Measurements from ENCODE around the gene TRERF1. TPM values are rescaled to one million over a fixed set of nuclear protein-coding genes. Genes with fewer than 3 reads are reported as not detected.

Gene TRERF1
- total RNA-seq, 2 donors from 2014 or later = 3.5 to 3.8 TPM

- no peak overlapping the region for H3K9ac ChIP-seq (ENCODE audit: low read depth in 2 of 2, low read length in 2 of 2)
- no peaks in the 10 kb centered on the region for H3K27me3 ChIP-seq
- no peaks in the 10 kb centered on the region for H3K9me3 ChIP-seq
- DNase-seq = no peak
- no peak for TF ChIP-seq CTCF (IDR thresholded peaks at IDR 0.05)
- intact Hi-C loops (cut with DNase I) = no loop called here
- no peaks in the 10 kb centered on the region for H3K4me1 ChIP-seq
- peak overlapping the region; percentile 28 for H3K27ac ChIP-seq
- H3K36me3 ChIP-seq = no peaks in the 10 kb centered on the region
- no peak overlapping the region for H3K4me3 ChIP-seq
These were observed 159.6 kb downstream of the TRERF1 start for GRCh38 chr6:42292004-42292740.

GRCh38 chr6:42287756-42288155 lies 164.0 kb downstream of the TRERF1 start:
- Histone ChIP-seq H3K27ac (no peak overlapping the region), H3K27me3 (no peaks in the 10 kb centered on the region), H3K9ac (ENCODE audit: low read depth in 2 of 2, low read length in 2 of 2) (no peak overlapping the region), H3K36me3 (no peaks in the 10 kb centered on the region), H3K4me1 (no peaks in the 10 kb centered on the region), H3K4me3 (no peak overlapping the region), H3K9me3 (no peaks in the 10 kb centered on the region)
- DNase-seq = no peak
- TF ChIP-seq CTCF (IDR thresholded peaks at IDR 0.05) = no peak
- intact Hi-C loops (cut with DNase I) = no loop called here

- Histone ChIP-seq H3K4me3 (no peak overlapping the region), H3K9me3 (no peaks in the 10 kb centered on the region), H3K27ac (no peak overlapping the region), H3K36me3 (no peaks in the 10 kb centered on the region), H3K4me1 (peaks cover 19% of the 10 kb centered on the region), H3K9ac (ENCODE audit: low read depth in 2 of 2, low read length in 2 of 2) (no peak overlapping the region), H3K27me3 (no peaks in the 10 kb centered on the region)
- intact Hi-C loops (cut with DNase I) = no loop called here
- no peak for TF ChIP-seq CTCF (IDR thresholded peaks at IDR 0.05)
- DNase-seq = no peak
These were observed 170.2 kb downstream of the TRERF1 start for GRCh38 chr6:42281570-42281969.

GRCh38 chr6:42280966-42281533 lies 170.7 kb downstream of the TRERF1 start:
- Histone ChIP-seq H3K36me3 (no peaks in the 10 kb centered on the region), H3K4me3 (no peak overlapping the region), H3K27ac (no peak overlapping the region), H3K9ac (ENCODE audit: low read depth in 2 of 2, low read length in 2 of 2) (no peak overlapping the region), H3K9me3 (no peaks in the 10 kb centered on the region), H3K4me1 (peaks cover 19% of the 10 kb centered on the region), H3K27me3 (no peaks in the 10 kb centered on the region)
- TF ChIP-seq CTCF (IDR thresholded peaks at IDR 0.05) = no peak
- no peak for DNase-seq
- intact Hi-C loops (cut with DNase I) = no loop called here

- peak; percentile 50 for DNase-seq
- Histone ChIP-seq H3K4me3 (no peak overlapping the region), H3K27ac (peak overlapping the region; percentile 14), H3K4me1 (peaks cover 19% of the 10 kb centered on the region), H3K9me3 (no peaks in the 10 kb centered on the region), H3K9ac (ENCODE audit: low read depth in 2 of 2, low read length in 2 of 2) (no peak overlapping the region), H3K27me3 (no peaks in the 10 kb centered on the region), H3K36me3 (no peaks in the 10 kb centered on the region)
- TF ChIP-seq CTCF (IDR thresholded peaks at IDR 0.05) = no peak
- intact Hi-C loops (cut with DNase I) = no loop called here
These were observed 171.6 kb downstream of the TRERF1 start for GRCh38 chr6:42279966-42280629.
